Cerebellar nuclear complex (tissue), 1 donor: Measurements from ENCODE around the gene B4GALT6.
A peak's percentile ranks its signal among the peaks of the same experiment; 100 is the strongest.
"Not testable (repeated sequence)": the region's sequence is repeated elsewhere in the genome, so short reads cannot be mapped to it uniquely, and the experiment has no call there.

ENCODE experiments used
- DNase-seq, 2 experiments: peaks; one replicate each; lab custom pipeline; 2025; lab: John Stamatoyannopoulos, UW

B4GALT6 gene, protein sequence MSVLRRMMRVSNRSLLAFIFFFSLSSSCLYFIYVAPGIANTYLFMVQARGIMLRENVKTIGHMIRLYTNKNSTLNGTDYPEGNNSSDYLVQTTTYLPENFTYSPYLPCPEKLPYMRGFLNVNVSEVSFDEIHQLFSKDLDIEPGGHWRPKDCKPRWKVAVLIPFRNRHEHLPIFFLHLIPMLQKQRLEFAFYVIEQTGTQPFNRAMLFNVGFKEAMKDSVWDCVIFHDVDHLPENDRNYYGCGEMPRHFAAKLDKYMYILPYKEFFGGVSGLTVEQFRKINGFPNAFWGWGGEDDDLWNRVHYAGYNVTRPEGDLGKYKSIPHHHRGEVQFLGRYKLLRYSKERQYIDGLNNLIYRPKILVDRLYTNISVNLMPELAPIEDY

DNA sequence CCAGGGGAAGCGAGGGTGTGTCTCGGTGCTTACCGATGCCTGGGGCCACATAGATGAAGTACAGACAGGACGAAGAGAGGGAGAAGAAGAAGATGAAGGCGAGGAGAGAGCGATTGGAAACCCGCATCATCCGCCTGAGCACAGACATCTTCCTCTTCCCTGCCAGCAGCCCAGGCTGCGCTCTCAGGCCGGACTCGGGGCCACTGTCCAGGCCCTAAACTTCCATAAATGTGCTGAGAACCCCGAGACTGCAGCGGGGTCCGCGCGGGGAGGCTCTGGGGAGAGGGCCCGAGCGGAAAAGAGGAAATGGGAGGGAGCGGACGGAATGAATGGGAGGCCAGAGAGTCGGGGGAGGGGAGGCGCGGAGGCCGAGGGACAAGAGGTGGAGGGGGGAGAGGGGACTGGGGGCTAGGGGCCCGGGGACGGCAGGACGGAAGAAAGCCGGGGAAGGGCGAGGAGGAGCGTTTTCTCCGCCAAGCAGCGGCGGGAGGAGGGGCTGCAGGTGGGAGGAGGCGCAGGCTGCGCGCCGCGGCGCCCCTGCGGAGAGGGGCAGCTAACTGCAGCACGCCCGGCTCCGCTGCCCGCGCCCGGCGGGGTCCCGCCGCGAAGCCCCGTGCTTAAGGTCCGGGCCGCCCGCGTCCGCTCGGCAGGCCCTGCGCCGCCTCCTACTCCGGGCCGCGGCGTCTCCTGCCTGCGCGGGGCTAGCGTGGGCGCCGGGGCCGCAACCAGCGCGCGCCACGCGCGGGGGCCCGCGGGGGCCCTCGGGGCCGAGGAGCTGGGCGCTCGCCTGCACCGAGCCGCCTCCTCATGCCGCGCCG is at the start of gene B4GALT6:
Gene B4GALT6, minus strand, starts transcription at position 303 of the 818 bp plus-strand sequence. Its CDS starts 155 bp downstream, at position 148.
- DNase-seq: no peak

DNA sequence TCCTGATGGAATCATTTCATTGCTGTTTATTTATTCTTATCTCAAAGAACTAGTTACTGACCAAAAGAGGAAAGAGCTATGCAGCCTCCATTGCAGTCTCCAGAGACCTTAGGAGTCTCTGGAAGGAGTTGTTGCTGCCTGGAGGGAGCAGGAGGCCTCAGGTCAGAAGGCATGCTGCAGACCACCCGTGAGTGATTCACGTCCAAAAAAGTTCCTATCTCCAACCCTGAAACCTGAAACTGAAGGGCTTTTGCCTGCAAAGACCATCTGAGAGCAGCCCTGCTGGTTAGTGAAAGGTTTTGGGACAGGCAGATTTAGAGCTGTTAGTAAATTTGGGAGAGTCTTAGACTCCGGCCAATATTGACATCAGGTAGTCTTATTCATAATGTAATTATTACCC is 47.2 kb upstream of the B4GALT6 start:
- DNase-seq: no peak

DNA sequence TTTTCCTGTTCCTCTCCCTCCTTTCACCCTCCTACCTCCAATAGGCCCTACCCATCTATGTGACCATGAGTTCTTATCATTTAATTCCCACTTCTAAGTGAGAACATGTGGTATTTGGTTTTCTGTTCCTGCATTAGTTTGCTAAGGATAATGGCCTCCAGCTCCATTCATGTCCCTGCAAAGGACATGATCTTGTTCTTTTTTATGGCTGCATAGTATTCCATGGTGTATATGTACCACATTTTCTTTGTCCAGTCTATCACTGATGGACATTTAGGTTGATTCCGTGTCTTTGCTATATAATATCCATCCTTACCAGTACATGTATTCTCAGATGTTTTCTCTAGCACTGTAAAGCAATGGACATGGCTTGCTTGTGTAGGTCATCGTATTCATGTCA is 44.8 kb upstream of the B4GALT6 start:
- not testable (repeated sequence) for DNase-seq

DNA sequence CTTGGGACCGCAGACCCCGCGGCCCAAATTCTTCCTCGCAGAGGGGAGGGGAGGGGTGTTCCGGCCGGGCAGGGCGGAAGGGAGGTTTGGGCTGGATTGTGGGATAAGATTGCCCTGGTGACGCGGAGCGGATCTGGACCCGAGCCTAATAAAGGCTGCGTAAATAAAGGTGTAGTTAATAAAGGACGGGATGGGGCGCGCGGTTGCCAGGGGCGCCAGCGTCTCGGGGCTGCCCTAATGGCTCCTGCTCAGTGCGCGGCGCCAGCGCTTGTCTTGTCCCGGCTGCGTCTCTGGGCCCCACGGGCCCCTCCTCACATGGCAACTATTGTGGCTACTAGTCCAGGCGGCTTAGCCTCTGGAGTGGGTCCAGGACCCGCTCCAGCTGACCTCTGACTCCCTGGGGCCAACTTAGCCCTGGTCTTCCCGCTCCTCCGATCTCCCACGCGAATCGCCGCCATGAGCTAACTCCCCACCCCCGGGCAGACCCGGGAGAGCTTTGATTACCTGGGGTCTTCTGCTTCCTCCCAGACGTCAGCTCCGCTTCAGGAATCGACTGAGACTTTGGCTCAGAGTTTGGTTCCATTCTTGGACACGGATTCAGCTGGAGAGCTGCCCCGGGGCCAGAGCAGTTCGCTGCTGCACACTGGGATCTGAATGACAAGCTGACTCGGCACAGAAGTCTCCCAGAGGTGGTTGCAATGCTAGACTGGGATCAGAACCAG is 39.8 kb upstream of the B4GALT6 start:
- DNase-seq: no peak

DNA sequence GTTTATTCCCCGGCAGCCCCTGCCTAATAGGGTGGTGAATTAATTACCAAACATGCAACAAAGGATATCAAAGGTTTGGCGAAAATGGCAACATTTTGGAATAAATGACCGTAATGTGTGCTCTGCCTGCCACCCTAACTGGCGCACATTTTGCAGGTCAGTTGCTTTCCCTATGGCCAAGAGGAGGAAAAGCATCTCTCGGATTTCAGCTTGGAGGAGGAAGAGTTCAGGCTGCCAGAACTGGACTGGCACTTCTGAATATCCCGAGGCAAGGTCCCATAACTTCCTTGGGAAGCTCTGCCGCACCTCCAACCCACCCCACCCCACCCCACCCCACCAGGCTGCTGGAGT is 39.2 kb upstream of the B4GALT6 start:
- DNase-seq: no peak

DNA sequence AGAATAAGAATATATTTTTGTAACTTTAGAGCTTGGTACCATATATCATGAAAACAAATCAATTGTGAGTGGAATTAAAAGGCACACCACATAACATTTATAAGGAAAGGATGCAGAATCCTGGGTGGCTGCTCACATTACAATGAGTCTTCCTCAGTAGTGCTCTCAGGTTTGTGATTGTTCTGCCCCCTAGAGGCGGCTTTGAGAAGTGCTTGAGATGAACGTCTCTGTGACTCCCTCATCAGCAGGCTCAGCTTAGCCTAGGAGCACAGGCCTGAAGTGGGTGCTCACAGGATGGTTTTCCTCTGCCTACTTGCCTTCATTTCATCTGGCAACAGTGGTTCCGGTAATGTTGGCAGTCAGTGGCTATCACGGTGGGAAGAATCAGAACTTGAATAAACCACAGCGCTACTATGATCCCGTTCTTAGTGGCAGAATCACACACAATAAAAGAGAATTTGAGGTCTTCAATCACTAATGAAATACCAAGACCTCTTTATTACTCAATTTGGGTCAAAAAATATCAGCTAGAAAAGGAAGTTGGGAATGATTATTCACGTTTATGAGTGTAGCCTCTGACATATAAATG is 38.1 kb upstream of the B4GALT6 start:
- peak; percentile 6 to 36 for DNase-seq

DNA sequence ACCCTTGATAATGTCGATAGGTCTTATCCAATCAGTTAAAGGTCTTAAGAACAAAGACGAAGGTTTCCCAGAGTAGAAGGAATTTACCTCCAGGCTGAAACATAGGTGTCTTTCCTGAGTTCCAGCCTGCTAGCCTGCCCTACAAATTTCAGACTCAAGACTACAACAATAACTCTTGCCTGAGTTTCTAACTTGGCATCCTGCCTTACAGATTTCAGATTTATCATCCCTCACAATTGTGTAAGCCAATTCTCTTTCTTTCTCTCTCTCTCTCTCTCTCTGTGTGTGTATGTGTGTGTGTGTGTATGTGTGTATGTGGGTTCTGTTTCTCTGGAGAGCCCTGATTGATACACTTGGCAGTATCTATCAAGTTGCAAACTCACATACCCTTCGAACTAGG is 37.2 kb upstream of the B4GALT6 start:
- DNase-seq: no peak

DNA sequence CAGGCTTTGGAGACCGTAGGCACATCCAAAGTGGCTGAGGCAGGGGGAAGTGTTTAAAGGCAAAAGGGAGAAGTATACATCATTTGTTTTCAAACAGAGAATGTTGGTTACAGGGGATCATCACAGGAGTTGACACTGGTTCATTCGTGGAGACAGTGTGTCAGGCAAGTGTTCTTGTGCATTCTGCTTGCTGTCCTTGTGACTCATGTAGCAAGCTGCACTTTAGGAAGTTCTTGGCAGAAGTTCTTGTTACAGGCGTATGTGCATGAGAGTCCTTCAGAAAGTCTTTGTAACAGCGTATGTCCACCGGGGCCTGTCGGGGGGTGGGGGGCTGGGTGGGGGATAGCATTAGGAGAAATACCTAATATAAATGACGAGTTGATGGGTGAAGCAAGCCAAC is 36.5 kb upstream of the B4GALT6 start:
- DNase-seq: no peak

DNA sequence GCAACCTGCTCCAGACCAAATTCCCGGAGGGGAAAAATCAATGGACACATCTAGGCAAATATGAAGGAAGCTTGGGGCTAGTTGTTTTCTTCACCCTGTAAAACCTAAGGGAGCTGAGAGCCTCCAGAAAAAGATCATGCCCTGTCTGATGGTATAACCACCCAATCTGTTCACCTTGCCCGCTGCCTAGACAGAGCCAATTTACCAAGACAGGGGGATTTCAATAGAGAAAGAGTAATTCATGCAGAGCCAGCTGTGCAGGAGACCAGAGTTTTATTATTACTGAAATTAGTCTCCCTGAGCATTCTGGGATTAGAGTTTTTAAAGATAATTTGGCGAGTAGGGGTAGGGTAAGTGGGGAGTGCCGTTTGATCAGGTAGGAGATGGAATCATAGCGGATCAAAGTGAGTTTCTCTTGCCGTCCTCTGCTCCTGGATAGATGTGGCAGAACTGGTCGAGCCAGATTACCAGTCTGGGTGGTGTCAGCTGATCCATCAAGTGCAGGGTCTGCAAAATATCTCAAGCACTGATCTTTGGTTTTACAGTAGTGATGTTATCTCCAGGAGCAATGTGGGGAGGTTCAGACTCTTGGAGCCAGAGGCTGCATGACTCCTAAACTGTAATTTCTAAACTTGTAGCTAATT is 35.1 kb upstream of the B4GALT6 start:
- DNase-seq: no peak

DNA sequence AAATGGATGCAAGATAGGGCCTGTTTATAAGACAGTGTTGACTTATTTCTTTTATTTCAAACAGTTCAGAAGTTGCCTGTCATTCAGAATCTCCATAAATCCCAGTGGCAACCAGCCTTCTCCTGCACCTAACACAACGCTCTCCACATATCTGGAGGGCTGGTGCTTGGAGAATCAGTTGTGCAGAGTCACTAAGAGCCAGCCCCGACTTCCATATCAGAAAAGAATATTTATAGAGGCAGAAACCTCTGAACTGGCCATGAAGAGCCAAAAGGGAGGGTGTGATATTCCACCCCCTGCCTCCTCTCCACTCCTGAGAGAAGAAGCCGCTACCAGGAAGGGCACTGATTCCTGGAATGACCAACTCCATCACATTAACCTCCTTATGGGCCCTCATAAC is 34.0 kb upstream of the B4GALT6 start:
- no peak for DNase-seq

DNA sequence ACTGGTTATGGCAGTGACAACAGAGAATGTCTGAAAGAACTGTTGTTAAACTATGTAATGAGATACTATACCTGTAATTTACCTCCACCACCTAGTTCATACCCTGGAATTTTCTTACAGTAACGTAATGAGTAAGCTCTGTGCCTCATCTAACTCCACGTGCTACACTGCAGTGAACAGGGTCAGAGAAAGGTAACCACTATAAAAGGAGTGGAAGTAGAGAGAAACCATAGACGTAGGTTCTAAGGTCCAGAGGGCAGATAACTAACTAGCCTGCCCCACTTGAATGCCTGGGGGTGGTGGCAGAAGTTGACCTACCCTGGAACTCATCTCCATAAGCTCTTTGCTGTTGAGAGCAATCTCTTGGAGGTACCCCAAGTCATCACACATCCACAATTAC is 32.0 kb upstream of the B4GALT6 start:
- DNase-seq: no peak

DNA sequence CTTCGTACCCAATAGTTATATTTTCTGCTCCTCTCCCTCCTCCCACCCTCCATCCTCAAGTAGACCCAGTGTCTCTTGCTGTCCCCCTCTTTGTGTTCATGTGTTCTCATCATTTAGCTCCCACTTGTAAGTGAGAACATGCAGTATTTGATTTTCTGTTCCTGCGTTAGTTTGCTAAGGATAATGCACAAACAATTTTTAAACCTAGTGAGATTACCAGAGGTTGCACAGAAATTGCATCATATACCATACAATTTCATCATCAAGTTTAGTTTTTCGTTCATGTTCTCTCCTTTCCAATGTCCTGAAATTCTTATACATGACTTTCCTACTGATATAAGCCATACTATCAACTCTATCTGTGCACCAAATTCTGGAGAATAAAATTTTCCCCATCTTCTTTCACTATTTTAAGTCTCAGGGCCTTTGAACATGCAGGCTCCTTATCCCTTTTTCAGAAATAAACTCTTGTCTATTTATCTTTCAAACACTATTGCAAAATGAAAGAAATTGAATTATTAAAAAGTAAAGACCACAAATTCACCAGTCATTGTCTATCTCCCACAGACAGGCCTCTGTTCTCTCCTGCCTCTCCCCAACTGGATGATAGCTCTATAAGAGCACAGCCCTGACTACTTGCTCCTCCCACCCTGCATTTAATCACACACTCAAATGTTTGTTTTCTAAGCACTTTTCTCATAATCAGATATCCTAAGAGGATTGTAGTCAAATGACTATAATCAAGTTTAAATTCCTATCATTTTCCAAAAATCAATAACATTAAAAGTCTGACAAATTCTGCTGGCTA is 27.2 kb upstream of the B4GALT6 start:
- no peak for DNase-seq

DNA sequence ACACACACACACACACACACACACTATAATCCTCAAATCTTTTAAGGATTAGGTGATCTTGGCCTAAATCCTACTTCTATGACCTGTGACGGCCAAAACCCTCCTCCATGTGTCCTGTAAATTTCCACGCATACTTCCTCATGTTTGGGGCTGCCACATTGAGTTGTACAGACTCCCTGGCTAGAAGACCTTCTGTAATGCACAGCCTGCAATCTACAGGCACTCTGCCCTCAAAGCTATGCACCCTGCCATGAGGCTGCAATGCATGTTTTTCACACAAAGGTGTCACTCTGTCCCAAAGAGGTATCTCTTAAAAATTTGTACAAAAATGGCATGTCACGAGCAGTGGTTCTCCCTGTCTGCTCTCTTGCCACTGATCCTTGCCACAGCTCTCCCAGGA is 26.4 kb upstream of the B4GALT6 start:
- DNase-seq: no peak

DNA sequence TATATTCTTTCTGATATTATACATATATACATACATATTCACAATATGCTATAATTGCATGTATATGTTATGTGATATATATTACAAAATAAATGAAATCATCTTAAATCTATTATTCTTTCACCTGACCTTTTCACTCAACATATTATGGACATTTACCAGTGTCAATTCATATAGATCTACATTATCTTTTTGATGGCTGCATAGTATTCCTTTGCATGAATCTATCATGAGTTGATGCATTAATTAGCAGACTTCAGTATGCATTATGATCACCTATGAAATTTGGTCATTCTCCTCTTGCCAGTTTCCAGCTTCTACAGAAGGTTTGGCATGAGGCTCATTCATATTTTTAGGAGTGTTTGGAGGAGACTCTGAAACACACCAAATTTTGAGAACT is 23.4 kb upstream of the B4GALT6 start:
- DNase-seq: no peak

DNA sequence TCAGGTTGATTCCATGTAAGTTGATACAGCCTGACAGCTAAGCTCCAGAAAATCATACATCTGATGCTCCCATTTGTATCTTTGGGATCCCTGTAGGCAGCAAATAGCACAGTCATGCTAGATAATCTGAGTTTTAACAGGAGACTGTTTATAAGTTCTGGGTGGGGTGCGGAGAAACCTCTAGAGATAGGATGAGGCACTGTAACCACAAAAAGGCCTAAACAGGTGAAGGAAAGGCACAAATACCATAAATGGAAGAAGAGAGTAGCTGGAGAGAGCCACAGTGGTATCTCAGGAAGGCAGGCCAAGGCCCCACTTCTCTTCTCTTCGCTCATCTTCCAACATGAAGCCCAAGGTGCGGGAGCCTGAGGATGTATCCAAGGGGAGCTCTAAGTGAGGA is 18.1 kb upstream of the B4GALT6 start:
- no peak for DNase-seq

DNA sequence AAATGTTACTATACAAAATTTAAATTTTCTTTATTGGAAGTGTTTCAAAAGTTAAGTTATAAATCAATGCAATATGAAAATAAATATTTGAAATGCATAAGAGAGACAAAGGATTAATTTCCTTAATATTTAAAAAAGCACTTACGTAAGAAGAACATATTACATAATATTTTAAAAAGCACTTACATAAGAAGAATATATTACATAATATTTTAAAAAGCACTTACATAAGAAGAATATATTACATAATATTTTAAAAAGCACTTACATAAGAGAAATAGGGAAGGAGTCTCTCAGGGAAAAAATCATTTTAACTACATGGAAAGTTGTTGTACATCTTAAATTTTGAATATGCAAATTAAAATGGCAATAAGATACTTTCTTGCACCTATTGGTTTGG is 17.4 kb upstream of the B4GALT6 start:
- DNase-seq: no peak

DNA sequence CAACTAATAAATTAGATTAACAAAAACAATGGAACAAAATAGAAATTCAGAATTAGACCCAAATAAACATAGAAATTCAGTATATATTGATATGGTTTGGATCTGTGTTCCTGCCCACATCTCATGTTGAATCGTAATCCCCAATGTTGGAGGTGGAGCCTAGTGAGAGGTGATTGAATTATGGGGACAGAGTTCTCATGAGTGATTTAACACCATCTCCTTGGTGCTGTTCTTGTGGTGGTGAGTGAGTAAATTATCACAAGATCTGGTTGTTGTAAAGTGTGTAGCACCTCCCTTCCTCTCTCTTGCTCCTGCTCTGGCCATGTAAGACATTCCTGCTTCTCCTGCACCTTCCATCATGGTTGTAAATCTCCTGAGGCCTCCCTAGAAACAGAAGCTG is 16.6 kb upstream of the B4GALT6 start:
- DNase-seq: no peak

DNA sequence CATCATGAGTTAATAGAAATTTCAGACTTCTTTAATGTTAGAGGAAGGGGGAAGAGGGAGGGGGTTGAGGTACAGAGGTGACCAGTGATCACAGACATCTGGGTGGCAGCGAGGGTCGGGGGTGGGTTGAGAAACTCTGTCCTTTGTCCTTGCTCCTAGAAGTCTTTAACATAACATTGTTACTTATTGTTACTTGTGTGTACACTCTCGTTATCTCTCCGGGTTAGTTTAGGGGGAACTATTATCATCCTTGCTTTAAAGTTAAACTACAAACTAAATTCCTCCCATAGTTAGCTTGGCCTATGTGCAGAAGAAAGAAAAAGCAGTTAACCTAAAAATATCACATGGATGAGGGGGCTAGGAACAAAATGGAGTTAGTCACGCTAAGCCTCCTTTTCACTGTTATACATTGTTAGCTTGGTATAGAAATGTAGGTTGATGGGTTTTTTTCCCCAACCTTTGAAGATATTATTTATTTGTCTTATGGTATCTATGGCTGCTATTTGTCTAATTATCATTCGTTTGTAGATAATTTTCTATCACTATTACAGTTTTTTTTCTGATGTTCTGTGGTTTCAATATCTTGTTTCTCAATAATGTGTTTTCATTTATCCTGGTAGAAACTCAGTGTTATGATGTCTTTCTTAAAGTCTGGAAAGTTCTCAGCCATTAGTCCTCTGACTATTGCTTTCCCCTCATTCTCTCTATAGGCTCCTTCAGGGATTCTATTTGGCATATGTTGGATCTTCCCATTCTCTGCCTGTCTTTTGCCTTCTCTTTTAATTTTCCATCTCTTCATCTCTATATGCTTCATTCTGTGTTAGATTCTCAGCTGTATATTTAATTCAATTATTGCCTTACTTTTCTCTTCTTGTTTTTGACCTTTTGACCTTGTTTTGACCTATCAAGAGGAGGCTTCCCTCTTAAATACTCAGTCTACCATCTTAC is 13.2 kb upstream of the B4GALT6 start:
- DNase-seq: no peak

DNA sequence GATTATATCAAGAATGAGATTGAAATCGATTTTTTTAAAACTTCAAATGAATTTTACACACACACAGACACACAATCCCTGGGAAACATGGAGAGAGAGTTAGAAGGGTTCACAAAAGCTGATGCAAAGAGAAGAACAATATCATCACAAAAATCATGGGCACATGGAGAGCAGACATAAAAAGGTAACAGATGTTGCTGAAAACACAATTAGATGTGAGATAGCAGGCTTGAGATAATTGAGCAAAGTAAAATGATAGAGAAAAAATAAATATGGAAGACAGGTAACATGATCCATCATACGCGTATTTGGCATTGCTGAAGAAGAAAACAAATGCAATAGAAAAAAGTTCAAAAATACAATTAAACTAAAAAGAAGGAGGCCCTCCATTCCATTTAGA is 11.6 kb upstream of the B4GALT6 start:
- no peak for DNase-seq

DNA sequence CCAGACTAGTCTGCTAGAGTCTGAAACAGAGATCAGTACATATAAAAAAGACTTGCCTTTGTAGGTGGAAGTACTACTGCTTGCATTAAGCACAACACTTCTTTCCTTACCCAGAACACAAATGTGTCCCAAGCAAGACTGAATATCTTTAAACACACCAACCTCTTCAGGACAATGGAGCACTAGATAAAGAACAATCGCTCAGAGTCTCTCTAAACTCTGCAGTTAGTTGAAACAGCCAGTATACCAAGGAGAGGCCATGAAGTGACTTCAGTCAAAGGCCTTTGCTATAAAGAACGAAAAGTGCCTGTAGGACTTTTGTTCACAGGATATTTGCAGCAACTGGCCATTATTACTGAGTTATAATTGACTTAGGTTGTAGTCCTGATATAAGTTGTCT is 9.9 kb upstream of the B4GALT6 start:
- DNase-seq: no peak
